Measurements from ENCODE around the gene CCDC78. TPM values are rescaled to one million over a fixed set of nuclear protein-coding genes. Genes with fewer than 3 reads are reported as not detected.

CCDC78 gene
- polyA plus RNA-seq, 1 donor from 2014 or later = 10.7 TPM

- Histone ChIP-seq H3K9ac (ENCODE audit: low read length) (no peak overlapping the region), H3K4me2 (ENCODE audit: low read length) (no peak overlapping the region), H3K27me3 (ENCODE audit: insufficient read depth, low read depth, low read length) (peaks cover 3% of the 10 kb centered on the region), H3K9me3 (ENCODE audit: low read length) (no peaks in the 10 kb centered on the region), H3K27ac (ENCODE audit: low read length) (no peak overlapping the region), H4K20me1 (ENCODE audit: insufficient read depth) (peaks cover 6% of the 10 kb centered on the region), H3K4me3 (ENCODE audit: low read length) (no peak overlapping the region), H3K36me3 (ENCODE audit: insufficient read depth, low read length) (no peaks in the 10 kb centered on the region), H3K79me2 (replicated peaks; ENCODE audit: insufficient read depth, low read length) (peaks cover 11% of the 10 kb centered on the region), H3F3A (ENCODE audit: insufficient read depth, low read length, poor library complexity, severe bottlenecking) (no peaks in the 10 kb centered on the region), H3K9me2 (ENCODE audit: insufficient read depth, low read length) (no peaks in the 10 kb centered on the region), H2AFZ (ENCODE audit: low read depth, low read length) (no peak overlapping the region)
- TF ChIP-seq EZH2 (IDR thresholded peaks at IDR 0.05; ENCODE audit: borderline replicate concordance, insufficient read depth, low read length, poor library complexity, severe bottlenecking) = no peak
- TF ChIP-seq REST (IDR thresholded peaks at IDR 0.05; ENCODE audit: borderline replicate concordance) = no peak
- no peak for TF ChIP-seq MXI1 (conservative IDR thresholded peaks at IDR 0.05; ENCODE audit: poor library complexity, severe bottlenecking)
- no peak for TF ChIP-seq POLR2AphosphoS5 (IDR thresholded peaks at IDR 0.05)
- no peak for TF ChIP-seq CTCF (IDR thresholded peaks at IDR 0.05; ENCODE audit: poor library complexity, severe bottlenecking)
- TF ChIP-seq RAD21 (conservative IDR thresholded peaks at IDR 0.05) = no peak
- no peak for TF ChIP-seq SMC3 (conservative IDR thresholded peaks at IDR 0.05; ENCODE audit: poor library complexity)
- TF ChIP-seq TAF1 (IDR thresholded peaks at IDR 0.05; ENCODE audit: low read depth) = no peak
- TF ChIP-seq EP300 (conservative IDR thresholded peaks at IDR 0.05; ENCODE audit: poor library complexity, severe bottlenecking) = no peak
Observed at GRCh38 chr16:676913-677312, 49.3 kb downstream of the CCDC78 start.

GRCh38 chr16:676565-676902 is 49.7 kb downstream of the CCDC78 start:
- H3K79me2 ChIP-seq (replicated peaks; ENCODE audit: insufficient read depth, low read length) = peaks cover 7% of the 10 kb centered on the region
- peaks cover 6% of the 10 kb centered on the region for H4K20me1 ChIP-seq (ENCODE audit: insufficient read depth)
- H3K4me3 ChIP-seq (ENCODE audit: low read length) = no peak overlapping the region
- no peak overlapping the region for H2AFZ ChIP-seq (ENCODE audit: low read depth, low read length)
- no peak overlapping the region for H3K9ac ChIP-seq (ENCODE audit: low read length)
- no peaks in the 10 kb centered on the region for H3K9me2 ChIP-seq (ENCODE audit: insufficient read depth, low read length)
- H3F3A ChIP-seq (ENCODE audit: insufficient read depth, low read length, poor library complexity, severe bottlenecking) = no peaks in the 10 kb centered on the region
- no peak for TF ChIP-seq REST (IDR thresholded peaks at IDR 0.05; ENCODE audit: borderline replicate concordance)
- TF ChIP-seq MXI1 (conservative IDR thresholded peaks at IDR 0.05; ENCODE audit: poor library complexity, severe bottlenecking) = no peak
- TF ChIP-seq EP300 (conservative IDR thresholded peaks at IDR 0.05; ENCODE audit: poor library complexity, severe bottlenecking) = no peak
- TF ChIP-seq TAF1 (IDR thresholded peaks at IDR 0.05; ENCODE audit: low read depth) = no peak
- TF ChIP-seq EZH2 (IDR thresholded peaks at IDR 0.05; ENCODE audit: borderline replicate concordance, insufficient read depth, low read length, poor library complexity, severe bottlenecking) = no peak
- no peak for TF ChIP-seq POLR2AphosphoS5 (IDR thresholded peaks at IDR 0.05)
- no peak for TF ChIP-seq CTCF (IDR thresholded peaks at IDR 0.05; ENCODE audit: poor library complexity, severe bottlenecking)
- TF ChIP-seq RAD21 (conservative IDR thresholded peaks at IDR 0.05) = no peak
- no peak for TF ChIP-seq SMC3 (conservative IDR thresholded peaks at IDR 0.05; ENCODE audit: poor library complexity)
- no peak overlapping the region for H3K27ac ChIP-seq (ENCODE audit: low read length)
- H3K36me3 ChIP-seq (ENCODE audit: insufficient read depth, low read length) = no peaks in the 10 kb centered on the region
- peaks cover 3% of the 10 kb centered on the region for H3K27me3 ChIP-seq (ENCODE audit: insufficient read depth, low read depth, low read length)
- no peak overlapping the region for H3K4me2 ChIP-seq (ENCODE audit: low read length)
- H3K9me3 ChIP-seq (ENCODE audit: low read length) = no peaks in the 10 kb centered on the region

Measured in neural cell (in vitro differentiated cells).